ENCODE measurements around the gene CST7.
"Not testable (repeated sequence)": the region's sequence is repeated elsewhere in the genome, so short reads cannot be mapped to it uniquely, and the experiment has no call there.

Gene CST7

GRCh38 chr20:24986436-24987015 is 37.5 kb downstream of the CST7 start:
- DNase-seq (ENCODE audit: low read depth in 3 of 3): no peak

- DNase-seq (ENCODE audit: low read depth in 3 of 3): no peak
These were observed 38.2 kb downstream of the CST7 start for GRCh38 chr20:24987244-24987643.

GRCh38 chr20:24987873-24988835 is 39.1 kb downstream of the CST7 start:
- DNase-seq (ENCODE audit: low read depth in 3 of 3): no peak

GRCh38 chr20:24989162-24989561 is 40.1 kb downstream of the CST7 start:
- no peak for DNase-seq (ENCODE audit: low read depth in 3 of 3)

GRCh38 chr20:24990810-24991252 is 41.8 kb downstream of the CST7 start:
- no peak for DNase-seq (ENCODE audit: low read depth in 3 of 3)

- DNase-seq (ENCODE audit: low read depth in 3 of 3): peak in 1 of 3 donors; percentile 22
These were observed 42.9 kb downstream of the CST7 start for GRCh38 chr20:24991897-24992486.

GRCh38 chr20:24992487-24993205 is 43.6 kb downstream of the CST7 start, which contains the start of gene APMAP:
Gene APMAP, minus strand, starts transcription at chr20:24992751. Its CDS starts 63 bp downstream, at chr20:24992688.
- DNase-seq (ENCODE audit: low read depth in 3 of 3): peak; percentile 90 to 97 (median 92)

GRCh38 chr20:24993337-24994185 is 44.5 kb downstream of the CST7 start:
- no peak for DNase-seq (ENCODE audit: low read depth in 3 of 3)

GRCh38 chr20:24994186-24994465 is 45.1 kb downstream of the CST7 start:
- DNase-seq (ENCODE audit: low read depth in 3 of 3): no peak

GRCh38 chr20:24994470-24995368 is 45.6 kb downstream of the CST7 start:
- DNase-seq (ENCODE audit: low read depth in 3 of 3): peak; percentile 50 to 73 (median 66)

GRCh38 chr20:24995741-24996448 is 46.8 kb downstream of the CST7 start:
- DNase-seq (ENCODE audit: low read depth in 3 of 3): no peak

GRCh38 chr20:24996449-24997377 is 47.6 kb downstream of the CST7 start:
- no peak for DNase-seq (ENCODE audit: low read depth in 3 of 3)

- DNase-seq (ENCODE audit: low read depth in 3 of 3): no peak
These were observed 49.1 kb downstream of the CST7 start for GRCh38 chr20:24998121-24998520.

GRCh38 chr20:24998631-24999445 is 49.8 kb downstream of the CST7 start:
- no peak for DNase-seq (ENCODE audit: low read depth in 3 of 3)

- no peak for DNase-seq (ENCODE audit: low read depth in 3 of 3)
These were observed 50.5 kb downstream of the CST7 start for GRCh38 chr20:24999568-24999967.

GRCh38 chr20:25000268-25000801 is 51.3 kb downstream of the CST7 start:
- DNase-seq (ENCODE audit: low read depth in 3 of 3): no peak

- not testable (repeated sequence) for DNase-seq (ENCODE audit: low read depth in 3 of 3)
These were observed 52.3 kb downstream of the CST7 start for GRCh38 chr20:25001323-25001722.

All from stimulated activated CD4-positive, alpha-beta T cell treated with anti-CD3 and anti-CD28 coated beads, TNF-alpha, amount 100 ng/mL, for 48 hours (primary cell).